HFF-Myc (cell line): ENCODE measurements around the gene ZNF488.

Experiments used
- DNase-seq: peaks from one replicate; pipeline ENCODE4 v3.0.0-alpha.2; 2011; ENCODE audit warnings: low read depth; ENCODE audit errors: extremely low read depth
- H3K4me3 ChIP-seq: replicated peaks from 2 replicates; pipeline ENCODE4 v1.5.1; 2011; ENCODE audit warnings: low read depth, mild to moderate bottlenecking, control low read depth, low read length
- TF ChIP-seq, protein P1 (sequence below): IDR thresholded peaks from 2 replicates; pipeline ENCODE4 v1.5.1; 2012; ENCODE audit warnings: mild to moderate bottlenecking, low read depth, low read length, control low read depth; ENCODE audit errors: missing control alignments

The ZNF488 gene, protein sequence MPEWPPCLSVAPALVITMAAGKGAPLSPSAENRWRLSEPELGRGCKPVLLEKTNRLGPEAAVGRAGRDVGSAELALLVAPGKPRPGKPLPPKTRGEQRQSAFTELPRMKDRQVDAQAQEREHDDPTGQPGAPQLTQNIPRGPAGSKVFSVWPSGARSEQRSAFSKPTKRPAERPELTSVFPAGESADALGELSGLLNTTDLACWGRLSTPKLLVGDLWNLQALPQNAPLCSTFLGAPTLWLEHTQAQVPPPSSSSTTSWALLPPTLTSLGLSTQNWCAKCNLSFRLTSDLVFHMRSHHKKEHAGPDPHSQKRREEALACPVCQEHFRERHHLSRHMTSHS

DNA sequence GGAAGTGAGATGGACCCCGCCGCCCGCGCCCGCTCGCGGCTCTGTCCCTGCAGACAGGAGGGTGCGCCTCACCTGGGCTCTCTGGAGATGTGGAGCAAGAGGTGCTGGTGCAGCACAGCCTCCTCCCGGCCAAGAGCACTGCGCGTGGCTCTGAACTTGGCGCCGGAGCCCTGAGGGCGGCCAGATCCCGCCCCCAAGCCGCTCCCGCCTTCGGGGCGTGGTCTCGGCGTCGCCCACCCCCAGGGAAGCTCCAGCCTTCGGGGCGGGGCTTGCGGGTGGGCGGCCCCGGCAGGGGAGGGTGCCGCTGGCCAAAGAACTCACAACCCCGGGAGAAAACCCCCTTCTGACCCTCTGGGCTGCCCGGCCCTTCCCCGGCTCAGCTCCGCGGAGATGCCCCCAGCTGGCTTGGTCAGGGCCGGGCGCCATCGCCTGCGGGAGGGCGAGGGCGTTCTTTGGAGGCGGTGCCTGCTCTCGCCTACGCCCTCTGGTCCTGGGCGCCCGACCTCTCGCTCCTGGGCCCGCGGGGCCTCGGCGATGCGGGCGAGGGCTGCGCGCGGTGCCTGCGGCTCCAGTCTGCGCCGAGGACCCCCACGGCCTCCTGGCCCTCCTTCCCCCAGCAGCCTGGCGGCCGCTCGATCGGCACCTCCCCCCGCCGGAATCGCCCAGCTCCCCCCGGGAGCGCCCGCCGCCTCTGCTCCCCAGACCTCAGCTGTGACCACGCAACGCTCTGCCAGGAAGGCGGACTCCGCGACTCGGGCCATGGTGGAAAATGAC is at the start of gene ZNF488:
ZNF488 (minus strand) TSS at position 146 of the 774 bp plus-strand sequence. CDS start 15,464 bp downstream, outside the sequence.
- peak within 1 kb of the TSS; percentile 65 for H3K4me3 ChIP-seq
- TF ChIP-seq, protein P1, sequence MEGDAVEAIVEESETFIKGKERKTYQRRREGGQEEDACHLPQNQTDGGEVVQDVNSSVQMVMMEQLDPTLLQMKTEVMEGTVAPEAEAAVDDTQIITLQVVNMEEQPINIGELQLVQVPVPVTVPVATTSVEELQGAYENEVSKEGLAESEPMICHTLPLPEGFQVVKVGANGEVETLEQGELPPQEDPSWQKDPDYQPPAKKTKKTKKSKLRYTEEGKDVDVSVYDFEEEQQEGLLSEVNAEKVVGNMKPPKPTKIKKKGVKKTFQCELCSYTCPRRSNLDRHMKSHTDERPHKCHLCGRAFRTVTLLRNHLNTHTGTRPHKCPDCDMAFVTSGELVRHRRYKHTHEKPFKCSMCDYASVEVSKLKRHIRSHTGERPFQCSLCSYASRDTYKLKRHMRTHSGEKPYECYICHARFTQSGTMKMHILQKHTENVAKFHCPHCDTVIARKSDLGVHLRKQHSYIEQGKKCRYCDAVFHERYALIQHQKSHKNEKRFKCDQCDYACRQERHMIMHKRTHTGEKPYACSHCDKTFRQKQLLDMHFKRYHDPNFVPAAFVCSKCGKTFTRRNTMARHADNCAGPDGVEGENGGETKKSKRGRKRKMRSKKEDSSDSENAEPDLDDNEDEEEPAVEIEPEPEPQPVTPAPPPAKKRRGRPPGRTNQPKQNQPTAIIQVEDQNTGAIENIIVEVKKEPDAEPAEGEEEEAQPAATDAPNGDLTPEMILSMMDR, result no peak

DNA sequence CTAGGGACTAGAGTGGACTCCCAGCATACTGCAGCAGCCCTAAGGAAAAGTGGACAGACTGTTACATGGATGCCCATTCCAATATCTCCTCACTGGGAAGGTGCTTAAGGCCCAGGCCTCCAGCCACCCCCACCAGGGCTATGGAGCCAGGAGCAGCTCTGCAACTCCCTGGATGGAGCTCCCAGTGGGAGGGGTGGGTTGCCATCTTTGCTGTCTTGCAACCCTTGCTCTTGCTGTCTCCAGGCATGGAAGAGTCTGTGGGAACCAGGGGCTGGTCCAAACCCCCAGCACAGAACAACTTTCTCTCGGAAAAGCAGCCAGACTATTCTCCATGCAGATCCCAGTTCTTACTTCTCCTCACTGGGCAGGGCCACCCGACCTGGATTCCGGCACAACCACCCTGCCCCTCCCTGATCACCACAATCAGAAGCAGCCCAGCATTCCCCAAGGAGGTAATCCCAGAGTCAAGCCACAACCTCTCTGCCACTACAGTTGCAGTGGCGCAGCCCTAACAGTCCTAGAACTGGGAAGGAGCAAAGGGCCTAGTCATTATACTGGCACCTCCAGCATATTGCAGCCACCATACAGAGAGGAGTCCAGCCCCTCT is 41.8 kb upstream of the ZNF488 start:
- no peak overlapping the region for H3K4me3 ChIP-seq
- no peak for DNase-seq
- TF ChIP-seq, protein P1, result no peak

More for the DNA sequence above, at the start of gene ZNF488:
- DNase-seq, result peak; percentile 26

DNA sequence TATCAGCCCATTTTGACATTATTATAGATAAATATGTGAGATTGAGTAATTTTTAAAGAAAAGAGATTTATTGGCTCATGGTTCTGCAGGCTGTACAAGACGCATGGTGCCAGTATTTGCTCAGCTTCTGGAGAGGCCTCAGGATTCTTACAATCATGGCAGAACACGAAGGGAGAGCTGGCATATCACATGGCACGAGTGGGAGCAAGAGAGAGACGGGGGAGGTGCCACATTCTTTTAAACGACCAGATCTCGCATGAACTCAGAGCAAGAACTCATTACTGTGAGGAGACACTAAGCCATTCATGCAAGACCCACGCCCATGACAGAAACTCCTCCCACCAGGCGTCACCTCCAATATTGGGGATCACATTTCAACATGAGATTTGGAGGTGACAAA is 40.1 kb upstream of the ZNF488 start:
- no peak overlapping the region for H3K4me3 ChIP-seq
- TF ChIP-seq, protein P1, result no peak
- no peak for DNase-seq

DNA sequence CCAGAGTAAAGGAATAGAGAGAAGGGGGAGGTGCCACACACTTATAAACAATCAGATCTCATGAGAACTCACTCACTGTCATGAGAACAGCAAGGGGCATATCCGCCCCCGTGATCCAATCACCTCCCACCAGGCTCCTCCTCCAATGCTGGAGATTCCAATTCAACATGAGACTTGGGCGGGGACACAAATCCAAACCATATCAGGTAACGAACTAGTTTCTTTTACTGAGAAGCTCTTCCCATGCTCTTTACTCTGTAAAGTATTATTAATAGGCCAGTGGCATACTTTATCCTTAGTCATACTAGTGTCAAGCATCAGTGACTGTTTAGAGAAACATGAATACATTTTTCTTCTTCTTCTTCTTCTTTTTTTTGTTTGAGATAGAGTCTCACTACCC is 39.4 kb upstream of the ZNF488 start:
- TF ChIP-seq, protein P1, result no peak
- DNase-seq, result no peak
- no peak overlapping the region for H3K4me3 ChIP-seq

DNA sequence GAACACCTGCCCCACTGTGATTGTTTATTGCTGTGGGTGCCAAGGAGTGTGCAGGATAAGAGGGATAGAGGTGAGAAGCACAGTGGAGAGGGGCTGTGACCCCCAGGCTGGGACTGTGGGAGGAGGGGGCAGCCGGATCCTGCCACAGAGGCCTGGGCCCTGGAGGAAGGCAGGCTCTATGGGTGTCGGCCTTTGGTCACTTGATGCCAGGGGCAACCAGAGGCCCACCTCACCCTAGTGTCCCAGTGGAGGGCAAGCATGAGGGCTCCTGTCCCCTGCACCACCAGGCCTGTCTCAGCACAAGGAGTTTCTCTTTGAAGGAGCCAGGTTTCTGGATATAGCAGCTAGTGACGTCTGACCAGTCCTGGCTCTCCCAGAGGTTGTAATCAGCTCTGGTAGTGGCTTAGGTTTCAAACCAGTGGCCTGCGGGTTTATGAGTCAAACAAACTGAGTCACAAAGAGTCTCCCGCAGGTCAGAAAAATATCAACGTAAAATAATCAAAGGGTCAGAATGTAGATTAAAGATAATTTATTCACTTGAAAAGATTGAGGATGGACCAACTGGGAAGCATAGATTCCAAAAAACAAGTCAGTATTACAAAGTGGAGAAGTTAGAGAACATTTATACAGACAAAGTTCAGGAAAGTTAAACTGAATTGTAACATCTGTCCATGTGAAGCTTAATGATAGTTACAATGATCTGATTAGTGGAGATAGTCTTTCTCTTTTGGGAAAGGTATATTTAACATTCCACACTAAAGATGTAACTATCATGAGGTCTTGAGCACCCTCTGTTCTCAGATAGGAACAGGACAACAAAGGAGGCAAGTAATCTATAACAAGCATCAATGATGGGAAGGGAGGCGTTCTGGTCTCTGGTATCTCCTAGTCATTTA is 37.2 kb upstream of the ZNF488 start:
- DNase-seq, result no peak
- no peak overlapping the region for H3K4me3 ChIP-seq
- TF ChIP-seq, protein P1, result no peak
